GM19468 (cell line): ENCODE results near the gene ARHGEF7.
A peak's percentile ranks its signal among the peaks of the same experiment; 100 is the strongest.

Source experiments
- ATAC-seq: cut with Tn5 transposase; IDR thresholded peaks from one replicate; pipeline ENCODE4 v1.9.1; 2021; ENCODE audit warnings: mild to moderate bottlenecking, moderate library complexity, moderate number of reproducible peaks; ENCODE audit not compliant: unreplicated experiment; ENCODE audit errors: extremely low read depth

The ARHGEF7 gene

GRCh38 chr13:111211789-111212516 lies 96.8 kb downstream of the ARHGEF7 start:
- ATAC-seq: no peak

- no peak for ATAC-seq
Measured at GRCh38 chr13:111212517-111212873, 97.4 kb downstream of the ARHGEF7 start.

GRCh38 chr13:111213964-111214726 lies 99.0 kb downstream of the ARHGEF7 start:
- ATAC-seq: peak; percentile 30

GRCh38 chr13:111215081-111216047 lies 100.3 kb downstream of the ARHGEF7 start:
- no peak for ATAC-seq

GRCh38 chr13:111216166-111216960 lies 101.3 kb downstream of the ARHGEF7 start:
- no peak for ATAC-seq

GRCh38 chr13:111217641-111218040 lies 102.5 kb downstream of the ARHGEF7 start:
- ATAC-seq: no peak

- no peak for ATAC-seq
Measured at GRCh38 chr13:111219280-111219679, 104.2 kb downstream of the ARHGEF7 start.

- ATAC-seq: no peak
Measured at GRCh38 chr13:111219950-111220349, 104.8 kb downstream of the ARHGEF7 start.

- no peak for ATAC-seq
Measured at GRCh38 chr13:111225166-111225565, 110.1 kb downstream of the ARHGEF7 start.

- no peak for ATAC-seq
Measured at GRCh38 chr13:111225810-111226546, 110.9 kb downstream of the ARHGEF7 start.

- ATAC-seq: no peak
Measured at GRCh38 chr13:111227405-111227804, 112.3 kb downstream of the ARHGEF7 start.

GRCh38 chr13:111228262-111229144 lies 113.4 kb downstream of the ARHGEF7 start:
- ATAC-seq: no peak

- no peak for ATAC-seq
Measured at GRCh38 chr13:111230385-111230930, 115.3 kb downstream of the ARHGEF7 start.

GRCh38 chr13:111232191-111232590 lies 117.1 kb downstream of the ARHGEF7 start:
- ATAC-seq: no peak

- no peak for ATAC-seq
Measured at GRCh38 chr13:111233080-111233479, 118.0 kb downstream of the ARHGEF7 start.

- no peak for ATAC-seq
Measured at GRCh38 chr13:111239764-111240670, 124.9 kb downstream of the ARHGEF7 start.
